ENCODE data around the gene ZP2.

GRCh38 chr16:21211486-21211885 lies at the start of gene ZP2:
- TF ChIP-seq, protein P1, sequence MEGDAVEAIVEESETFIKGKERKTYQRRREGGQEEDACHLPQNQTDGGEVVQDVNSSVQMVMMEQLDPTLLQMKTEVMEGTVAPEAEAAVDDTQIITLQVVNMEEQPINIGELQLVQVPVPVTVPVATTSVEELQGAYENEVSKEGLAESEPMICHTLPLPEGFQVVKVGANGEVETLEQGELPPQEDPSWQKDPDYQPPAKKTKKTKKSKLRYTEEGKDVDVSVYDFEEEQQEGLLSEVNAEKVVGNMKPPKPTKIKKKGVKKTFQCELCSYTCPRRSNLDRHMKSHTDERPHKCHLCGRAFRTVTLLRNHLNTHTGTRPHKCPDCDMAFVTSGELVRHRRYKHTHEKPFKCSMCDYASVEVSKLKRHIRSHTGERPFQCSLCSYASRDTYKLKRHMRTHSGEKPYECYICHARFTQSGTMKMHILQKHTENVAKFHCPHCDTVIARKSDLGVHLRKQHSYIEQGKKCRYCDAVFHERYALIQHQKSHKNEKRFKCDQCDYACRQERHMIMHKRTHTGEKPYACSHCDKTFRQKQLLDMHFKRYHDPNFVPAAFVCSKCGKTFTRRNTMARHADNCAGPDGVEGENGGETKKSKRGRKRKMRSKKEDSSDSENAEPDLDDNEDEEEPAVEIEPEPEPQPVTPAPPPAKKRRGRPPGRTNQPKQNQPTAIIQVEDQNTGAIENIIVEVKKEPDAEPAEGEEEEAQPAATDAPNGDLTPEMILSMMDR (IDR thresholded peaks at IDR 0.05), result no peak
- TF ChIP-seq EP300 (IDR thresholded peaks at IDR 0.05; ENCODE audit: low read depth) (no peak), POLR2A (IDR thresholded peaks at IDR 0.05) (no peak)

Measured in transverse colon (tissue), 3 donors.